ENCODE results near the gene TOR4A.

Gene TOR4A

GRCh38 chr9:137273095-137273490 lies 4.4 kb upstream of the TOR4A start:
- no peak for DNase-seq

- DNase-seq, result no peak
Measured at GRCh38 chr9:137273611-137274320, 3.8 kb upstream of the TOR4A start.

GRCh38 chr9:137275203-137275587 lies 2.3 kb upstream of the TOR4A start:
- no peak for DNase-seq

- no peak for DNase-seq
Measured at GRCh38 chr9:137275588-137276472, 1.7 kb upstream of the TOR4A start.

- no peak for DNase-seq
Measured at GRCh38 chr9:137276473-137277328, 825 bp upstream of the TOR4A start.

GRCh38 chr9:137278061-137278701 lies 655 bp downstream of the TOR4A start:
- no peak for DNase-seq

GRCh38 chr9:137278721-137279711 lies 1.5 kb downstream of the TOR4A start:
- no peak for DNase-seq

GRCh38 chr9:137279741-137280473 lies 2.4 kb downstream of the TOR4A start:
- DNase-seq, result no peak

GRCh38 chr9:137280474-137281344 lies 3.2 kb downstream of the TOR4A start:
- DNase-seq, result no peak

GRCh38 chr9:137281345-137282116 lies 4.0 kb downstream of the TOR4A start:
- no peak for DNase-seq

GRCh38 chr9:137286975-137287383 lies 9.5 kb downstream of the TOR4A start:
- peak; percentile 48 for DNase-seq

- DNase-seq, result no peak
Measured at GRCh38 chr9:137293094-137293481, 15.6 kb downstream of the TOR4A start.

GRCh38 chr9:137293482-137294090 lies 16.1 kb downstream of the TOR4A start:
- no peak for DNase-seq

GRCh38 chr9:137294091-137294680 lies 16.7 kb downstream of the TOR4A start:
- DNase-seq, result peak; percentile 64

- peak; percentile 48 for DNase-seq
Measured at GRCh38 chr9:137294681-137295237, 17.2 kb downstream of the TOR4A start.

GRCh38 chr9:137295238-137295811 lies 17.8 kb downstream of the TOR4A start:
- peak; percentile 65 for DNase-seq
